ENCODE results near the gene UTP3. TPM values are rescaled to one million over a fixed set of nuclear protein-coding genes. Genes with fewer than 3 reads are reported as not detected.

Gene UTP3
- total RNA-seq, 1 experiment from 2014 or later: 16.4 TPM

GRCh38 chr4:70739496-70740337, 51.4 kb downstream of the UTP3 start:
- TF ChIP-seq EZH2 (IDR thresholded peaks at IDR 0.05; ENCODE audit: low read depth) (no peak), CTCF (conservative IDR thresholded peaks at IDR 0.05) (no peak)
- ChIA-PET POLR2A (ENCODE audit: unreplicated experiment) (no interaction called here), CTCF (interaction anchor here (0.7 kb wide), 1 partner anchor 401 kb away, joined by 4 read pairs; no protein-coding TSS in a partner anchor)
- H3K4me1 ChIP-seq (replicated peaks; ENCODE audit: insufficient read depth): no peaks in the 10 kb centered on the region
- H2AFZ ChIP-seq: no peak overlapping the region
- peak in 1 of 2 experiments; percentile 35 for DNase-seq
- BruUV-seq (replicated peaks): no TSS peak
- no peaks in the 10 kb centered on the region for H4K20me1 ChIP-seq (ENCODE audit: insufficient read depth)
- no peak overlapping the region for H3K27ac ChIP-seq
- H3K36me3 ChIP-seq (ENCODE audit: low read depth): no peaks in the 10 kb centered on the region
- H3K4me2 ChIP-seq: no peak overlapping the region; the same call in 1 of the 2 replicates
- H3K9me2 ChIP-seq (ENCODE audit: insufficient read depth): no peaks in the 10 kb centered on the region
- H3K9me3 ChIP-seq (ENCODE audit: insufficient read depth, low read depth): no peaks in the 10 kb centered on the region
- no peak overlapping the region for H3K4me3 ChIP-seq
- no peaks in the 10 kb centered on the region for H3K79me2 ChIP-seq (ENCODE audit: low read depth)
- H3K27me3 ChIP-seq (ENCODE audit: insufficient read depth, low read depth): no peaks in the 10 kb centered on the region
- H3F3A ChIP-seq (ENCODE audit: insufficient read depth, low read depth): peaks cover 4% of the 10 kb centered on the region; the same call in 1 of the 2 replicates
- intact Hi-C loops (cut with micrococcal nuclease; ENCODE audit: unreplicated experiment): no loop called here

Other genes with a start within 250 kb of the UTP3 start
- not detected in 2 replicates for gene MUC7, start 216.3 kb upstream of the UTP3 start, total RNA-seq (2021)
- gene AMTN, start 170.0 kb upstream of the UTP3 start, total RNA-seq (2021): not detected in 2 replicates
- not detected in 2 replicates for gene AMBN, start 96.3 kb upstream of the UTP3 start, total RNA-seq (2021)
- gene ENAM, start 59.8 kb upstream of the UTP3 start, total RNA-seq (2021): not detected in 2 replicates
- not detected in 2 replicates for gene JCHAIN, start 22.0 kb upstream of the UTP3 start, total RNA-seq (2021)
- 22.8 and 23.6 TPM in 2 replicates for gene RUFY3, start 33.4 kb downstream of the UTP3 start, total RNA-seq (2021)
- 52.4 and 70.0 TPM in 2 replicates for gene GRSF1, start 151.4 kb downstream of the UTP3 start, total RNA-seq (2021)
- gene MOB1B, start 213.8 kb downstream of the UTP3 start, total RNA-seq (2021): 14.5 and 14.6 TPM in 2 replicates